ENCODE data around the gene CHD6. TPM values are rescaled to one million over a fixed set of nuclear protein-coding genes. Genes with fewer than 3 reads are reported as not detected.

Gene CHD6
- total and polyA plus RNA-seq, 2 of the 13 experiments (the other 11 are each of a cell fraction or from before 2014, with no cell fraction given), result 14.4 to 52.0 TPM

- TF ChIP-seq ZNF687 (CRISPR knock-in tag; IDR thresholded peaks at IDR 0.05), result peak; percentile 31; the same call in 1 of the 2 replicates
- TF ChIP-seq, protein P1, sequence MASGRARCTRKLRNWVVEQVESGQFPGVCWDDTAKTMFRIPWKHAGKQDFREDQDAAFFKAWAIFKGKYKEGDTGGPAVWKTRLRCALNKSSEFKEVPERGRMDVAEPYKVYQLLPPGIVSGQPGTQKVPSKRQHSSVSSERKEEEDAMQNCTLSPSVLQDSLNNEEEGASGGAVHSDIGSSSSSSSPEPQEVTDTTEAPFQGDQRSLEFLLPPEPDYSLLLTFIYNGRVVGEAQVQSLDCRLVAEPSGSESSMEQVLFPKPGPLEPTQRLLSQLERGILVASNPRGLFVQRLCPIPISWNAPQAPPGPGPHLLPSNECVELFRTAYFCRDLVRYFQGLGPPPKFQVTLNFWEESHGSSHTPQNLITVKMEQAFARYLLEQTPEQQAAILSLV (CRISPR knock-in tag; IDR thresholded peaks at IDR 0.05; ENCODE audit: borderline replicate concordance), result no peak
- peak; percentile 89 for TF ChIP-seq ZKSCAN1 (IDR thresholded peaks at IDR 0.05; ENCODE audit: low read length)
- DNase-seq (ENCODE audit: low spot score) (no peak), FAIRE-seq (no peak), ATAC-seq (peak; percentile 35)
- H3K79me2 ChIP-seq (ENCODE audit: insufficient read depth, low read length), result no peaks in the 10 kb centered on the region
- no peak overlapping the region for H2AFZ ChIP-seq (ENCODE audit: low read length)
- WGBS (ENCODE audit: low lambda C conversion rate), result 36% methylated on average over 14 of the region's 14 CpGs
- POLR2A ChIA-PET, result interaction anchor here (1.0 kb wide), 1 partner anchor 11 kb away, joined by 4 read pairs; no protein-coding TSS in a partner anchor
- no peaks in the 10 kb centered on the region for H3K9me3 ChIP-seq (ENCODE audit: low read length)
- H3K36me3 ChIP-seq (replicated peaks in 1 of 2; ENCODE audit: control insufficient read depth in 1 of 2, insufficient read depth in 2 of 2, low read length in 2 of 2), result no peaks in the 10 kb centered on the region
- CTCF ChIA-PET (ENCODE audit: low intra/inter-chr PET ratio, low total read pairs), result no interaction called here
- H3K4me1 ChIP-seq (ENCODE audit: insufficient read depth, low read length), result no peaks in the 10 kb centered on the region
- H3K9ac ChIP-seq (ENCODE audit: insufficient read depth, low read depth, low read length), result no peak overlapping the region
- intact Hi-C loops (cut with micrococcal nuclease; ENCODE audit: unreplicated experiment) (no loop called here), in situ Hi-C loops (cut with HindIII; ENCODE audit: extremely low pct_ligation_motif_present, low pct_unique_long_range_greater_than_20kb) (no loop called here)
- no TSS peak for BruUV-seq (replicated peaks)
- H3K27me3 ChIP-seq (ENCODE audit: control insufficient read depth in 1 of 2, insufficient read depth in 2 of 2, low read length in 2 of 2), result peaks cover 0 to 12% of the 10 kb centered on the region in 2 experiments; a peak in 2 of 5 replicates
- H3K4me3 ChIP-seq (replicated peaks in 1 of 3; ENCODE audit: insufficient read depth in 1 of 3, low read depth in 2 of 3, low read length in 3 of 3), result no peak overlapping the region
- H4K20me1 ChIP-seq (ENCODE audit: insufficient read depth, low read length), result no peaks in the 10 kb centered on the region
- no peak overlapping the region for H3K4me2 ChIP-seq (ENCODE audit: low read depth, low read length)
- no peak overlapping the region for H3K27ac ChIP-seq (ENCODE audit: extremely low read length, insufficient read depth, low read length)
Observed at GRCh38 chr20:41386502-41387427, 231.4 kb downstream of the CHD6 start.

Measured in HepG2 (cell line).